Measurements from ENCODE around the gene KAT2B. TPM values are rescaled to one million over a fixed set of nuclear protein-coding genes. Genes with fewer than 3 reads are reported as not detected.

KAT2B gene
- polyA plus RNA-seq, 1 donor from 2014 or later: 14.2 TPM

GRCh38 chr3:20125289-20125688 is 85.0 kb downstream of the KAT2B start:
- Histone ChIP-seq H3K27me3 (ENCODE audit: insufficient read depth, low read depth, low read length) (no peaks in the 10 kb centered on the region), H3K9me3 (ENCODE audit: low read length) (no peaks in the 10 kb centered on the region), H4K20me1 (ENCODE audit: insufficient read depth) (no peaks in the 10 kb centered on the region), H3F3A (ENCODE audit: insufficient read depth, low read length, poor library complexity, severe bottlenecking) (no peaks in the 10 kb centered on the region), H3K27ac (ENCODE audit: low read length) (no peak overlapping the region), H3K9ac (ENCODE audit: low read length) (no peak overlapping the region), H3K4me3 (ENCODE audit: low read length) (no peak overlapping the region), H3K9me2 (ENCODE audit: insufficient read depth, low read length) (no peaks in the 10 kb centered on the region), H3K4me2 (ENCODE audit: low read length) (no peak overlapping the region), H3K36me3 (ENCODE audit: insufficient read depth, low read length) (peaks cover 9% of the 10 kb centered on the region), H2AFZ (ENCODE audit: low read depth, low read length) (no peak overlapping the region), H3K79me2 (replicated peaks; ENCODE audit: insufficient read depth, low read length) (no peaks in the 10 kb centered on the region)
- TF ChIP-seq TAF1 (IDR thresholded peaks at IDR 0.05; ENCODE audit: low read depth) (no peak), EP300 (conservative IDR thresholded peaks at IDR 0.05; ENCODE audit: poor library complexity, severe bottlenecking) (no peak), POLR2AphosphoS5 (IDR thresholded peaks at IDR 0.05) (no peak), SMC3 (conservative IDR thresholded peaks at IDR 0.05; ENCODE audit: poor library complexity) (no peak), EZH2 (IDR thresholded peaks at IDR 0.05; ENCODE audit: borderline replicate concordance, insufficient read depth, low read length, poor library complexity, severe bottlenecking) (no peak), RAD21 (conservative IDR thresholded peaks at IDR 0.05) (no peak), MXI1 (conservative IDR thresholded peaks at IDR 0.05; ENCODE audit: poor library complexity, severe bottlenecking) (no peak), CTCF (IDR thresholded peaks at IDR 0.05; ENCODE audit: poor library complexity, severe bottlenecking) (no peak)

GRCh38 chr3:20125897-20126296 is 85.7 kb downstream of the KAT2B start:
- TF ChIP-seq SMC3 (conservative IDR thresholded peaks at IDR 0.05; ENCODE audit: poor library complexity): no peak
- no peak for TF ChIP-seq EZH2 (IDR thresholded peaks at IDR 0.05; ENCODE audit: borderline replicate concordance, insufficient read depth, low read length, poor library complexity, severe bottlenecking)
- TF ChIP-seq EP300 (conservative IDR thresholded peaks at IDR 0.05; ENCODE audit: poor library complexity, severe bottlenecking): no peak
- TF ChIP-seq POLR2AphosphoS5 (IDR thresholded peaks at IDR 0.05): no peak
- TF ChIP-seq RAD21 (conservative IDR thresholded peaks at IDR 0.05): no peak
- no peak for TF ChIP-seq TAF1 (IDR thresholded peaks at IDR 0.05; ENCODE audit: low read depth)
- Histone ChIP-seq H3F3A (ENCODE audit: insufficient read depth, low read length, poor library complexity, severe bottlenecking) (no peaks in the 10 kb centered on the region), H4K20me1 (ENCODE audit: insufficient read depth) (no peaks in the 10 kb centered on the region), H2AFZ (ENCODE audit: low read depth, low read length) (no peak overlapping the region), H3K36me3 (ENCODE audit: insufficient read depth, low read length) (peaks cover 9% of the 10 kb centered on the region), H3K27me3 (ENCODE audit: insufficient read depth, low read depth, low read length) (no peaks in the 10 kb centered on the region), H3K9me3 (ENCODE audit: low read length) (no peaks in the 10 kb centered on the region), H3K4me2 (ENCODE audit: low read length) (no peak overlapping the region), H3K27ac (ENCODE audit: low read length) (no peak overlapping the region), H3K9me2 (ENCODE audit: insufficient read depth, low read length) (no peaks in the 10 kb centered on the region), H3K9ac (ENCODE audit: low read length) (no peak overlapping the region), H3K4me3 (ENCODE audit: low read length) (no peak overlapping the region), H3K79me2 (replicated peaks; ENCODE audit: insufficient read depth, low read length) (no peaks in the 10 kb centered on the region)

- Histone ChIP-seq H3K27ac (ENCODE audit: low read length) (no peak overlapping the region), H3K27me3 (ENCODE audit: insufficient read depth, low read depth, low read length) (no peaks in the 10 kb centered on the region)
These were observed 88.1 kb downstream of the KAT2B start for GRCh38 chr3:20128358-20128757.

More at GRCh38 chr3:20128358-20128757, 88.1 kb downstream of the KAT2B start:
- Histone ChIP-seq H3K36me3 (ENCODE audit: insufficient read depth, low read length) (peaks cover 3% of the 10 kb centered on the region), H2AFZ (ENCODE audit: low read depth, low read length) (no peak overlapping the region), H3K79me2 (replicated peaks; ENCODE audit: insufficient read depth, low read length) (no peaks in the 10 kb centered on the region), H3K4me3 (ENCODE audit: low read length) (no peak overlapping the region), H3K9me2 (ENCODE audit: insufficient read depth, low read length) (no peaks in the 10 kb centered on the region), H3K4me2 (ENCODE audit: low read length) (no peak overlapping the region), H4K20me1 (ENCODE audit: insufficient read depth) (no peaks in the 10 kb centered on the region), H3K9ac (ENCODE audit: low read length) (no peak overlapping the region), H3K9me3 (ENCODE audit: low read length) (no peaks in the 10 kb centered on the region), H3F3A (ENCODE audit: insufficient read depth, low read length, poor library complexity, severe bottlenecking) (no peaks in the 10 kb centered on the region)
- no peak for TF ChIP-seq MXI1 (conservative IDR thresholded peaks at IDR 0.05; ENCODE audit: poor library complexity, severe bottlenecking)
- TF ChIP-seq SMC3 (conservative IDR thresholded peaks at IDR 0.05; ENCODE audit: poor library complexity): no peak
- TF ChIP-seq TAF1 (IDR thresholded peaks at IDR 0.05; ENCODE audit: low read depth): no peak
- no peak for TF ChIP-seq CTCF (IDR thresholded peaks at IDR 0.05; ENCODE audit: poor library complexity, severe bottlenecking)
- TF ChIP-seq REST (IDR thresholded peaks at IDR 0.05; ENCODE audit: borderline replicate concordance): no peak
- no peak for TF ChIP-seq EZH2 (IDR thresholded peaks at IDR 0.05; ENCODE audit: borderline replicate concordance, insufficient read depth, low read length, poor library complexity, severe bottlenecking)
- TF ChIP-seq POLR2AphosphoS5 (IDR thresholded peaks at IDR 0.05): no peak
- TF ChIP-seq RAD21 (conservative IDR thresholded peaks at IDR 0.05): no peak

Data from neural cell (in vitro differentiated cells).